Stimulated activated CD4-positive, alpha-beta T cell treated with anti-CD3 and anti-CD28 coated beads, TNF-alpha, amount 100 ng/mL, for 48 hours (primary cell): ENCODE data around the gene FRG2C.
"Not testable (repeated sequence)": the region's sequence is repeated elsewhere in the genome, so short reads cannot be mapped to it uniquely, and the experiment has no call there.

Experiments
- DNase-seq, 3 donors: peaks; one replicate each; pipeline ENCODE4 v3.0.0-alpha.2; 2020; ENCODE audit warnings: low read depth in 3 of 3

The FRG2C gene

DNA sequence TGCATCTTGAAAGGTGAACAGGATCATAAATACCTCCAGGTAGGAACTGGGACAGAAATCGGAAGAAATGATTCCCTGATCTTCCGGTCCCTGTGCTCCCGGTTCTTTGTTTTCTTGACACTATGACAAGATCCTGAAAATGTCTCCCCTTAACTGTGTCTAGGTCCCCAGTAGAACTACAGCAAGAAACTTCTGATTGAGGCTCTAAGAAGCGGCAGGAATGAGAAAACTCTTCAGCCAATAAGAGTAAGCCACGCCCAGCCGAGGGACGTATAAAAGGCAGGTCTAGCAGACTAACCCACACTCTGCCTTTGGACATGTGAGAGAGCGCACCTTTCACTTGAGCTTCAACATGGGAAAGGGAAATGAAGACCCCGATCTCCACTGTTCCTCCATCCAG lies at the start of gene FRG2C:
TSS of gene FRG2C (plus strand) at position 301 of the 400 bp plus-strand sequence. CDS start at position 353, 52 bp downstream.
- not testable (repeated sequence) for DNase-seq

DNA sequence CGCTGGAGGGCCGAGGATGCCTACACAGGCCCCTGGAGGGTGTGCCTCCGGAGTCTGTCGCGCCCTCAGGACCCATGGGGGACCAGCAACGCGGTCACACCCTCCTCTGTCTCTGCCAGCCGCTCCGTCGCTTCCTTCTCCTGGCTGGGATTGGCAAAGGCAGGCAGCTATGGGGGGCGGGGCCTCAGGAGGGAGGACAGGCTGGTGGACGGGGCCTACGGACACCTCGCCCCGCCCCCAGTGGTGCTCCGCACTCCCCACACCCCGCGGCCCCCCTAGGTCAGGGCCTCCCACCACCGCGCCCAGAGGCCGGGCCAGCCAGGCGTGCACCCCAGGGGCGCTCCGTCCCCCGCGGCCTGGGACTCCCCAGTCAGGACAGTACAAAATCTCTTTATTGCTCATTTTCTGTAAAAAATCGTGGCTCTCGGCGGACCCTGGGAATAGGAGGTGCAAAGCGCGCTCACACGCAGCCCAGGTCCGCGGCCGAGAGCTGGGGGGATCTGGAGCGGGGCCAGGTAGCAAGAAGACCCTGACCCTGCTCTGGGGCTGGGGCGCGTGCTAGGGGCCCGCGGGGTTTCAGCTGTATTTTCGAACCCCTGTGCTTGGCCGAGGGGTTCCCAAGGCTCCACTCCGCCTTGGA lies 45.3 kb upstream of the FRG2C start:
- DNase-seq, result not testable (repeated sequence)

DNA sequence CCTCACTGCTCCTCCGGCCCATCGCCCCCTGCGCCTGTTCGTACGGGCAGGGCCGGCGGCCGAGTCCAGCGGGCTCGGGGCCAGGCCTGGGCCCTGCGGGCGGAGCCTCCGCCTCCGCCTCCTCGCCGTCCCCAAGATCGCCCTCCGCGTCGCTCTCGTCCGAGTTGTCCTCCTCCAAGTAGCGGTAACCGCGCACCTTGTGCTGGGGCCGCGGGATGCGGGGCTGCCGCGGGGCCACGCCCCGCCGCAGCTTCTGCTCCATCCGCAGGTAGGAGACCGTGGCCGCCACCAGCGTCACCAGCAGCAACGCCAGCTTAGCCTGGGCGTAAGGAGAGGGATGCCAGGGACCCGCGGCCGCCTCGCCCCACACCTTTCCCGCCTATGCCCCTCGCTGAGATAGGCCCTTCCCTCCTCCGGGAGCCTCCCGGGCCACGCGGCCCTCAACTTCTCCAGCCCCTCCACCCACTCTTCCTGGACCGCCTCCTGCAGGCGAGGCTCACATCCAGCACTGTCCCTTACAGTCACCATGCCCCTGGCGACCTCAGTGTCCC lies 44.6 kb upstream of the FRG2C start:
- DNase-seq, result not testable (repeated sequence)

DNA sequence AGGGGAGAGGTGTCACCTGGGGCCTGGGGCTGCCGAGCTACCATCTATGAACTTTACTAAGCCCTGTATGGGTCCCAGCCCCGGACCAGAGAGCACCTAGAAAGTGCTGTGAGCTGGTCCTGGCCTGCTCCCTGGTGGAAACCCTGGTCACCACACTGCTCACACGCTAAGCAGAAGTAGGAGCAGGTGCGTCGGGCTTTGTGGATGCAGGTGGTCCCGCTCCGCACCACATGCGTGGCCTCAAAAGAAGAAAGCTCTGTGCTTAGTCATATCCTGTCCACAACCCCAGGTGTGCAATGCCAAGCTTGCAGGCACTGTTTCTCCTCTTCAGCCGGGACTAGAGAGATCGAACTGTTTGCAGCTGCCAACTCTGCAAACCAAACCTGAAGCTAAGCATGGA lies 42.4 kb upstream of the FRG2C start:
- DNase-seq, result not testable (repeated sequence)

DNA sequence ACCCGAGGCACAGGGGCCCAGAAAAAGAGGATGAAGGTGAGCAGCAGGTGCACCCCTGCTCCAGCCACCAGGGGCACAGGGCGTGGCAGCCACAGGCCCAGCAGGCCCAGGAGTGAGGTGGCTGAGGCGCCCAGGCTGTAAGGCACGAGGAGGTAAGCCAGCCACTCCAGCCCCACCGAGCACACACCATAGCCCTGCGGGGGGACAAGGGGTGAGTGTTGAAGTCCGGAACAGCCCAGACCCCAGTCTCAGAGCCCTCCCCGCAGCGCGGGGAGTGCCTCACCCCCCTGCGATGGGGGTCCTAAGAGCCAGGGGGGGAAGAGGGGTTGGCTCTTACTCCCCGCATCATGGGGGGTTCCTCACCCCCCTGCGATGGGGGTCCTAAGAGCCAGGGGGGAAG lies 40.5 kb upstream of the FRG2C start:
- not testable (repeated sequence) for DNase-seq

DNA sequence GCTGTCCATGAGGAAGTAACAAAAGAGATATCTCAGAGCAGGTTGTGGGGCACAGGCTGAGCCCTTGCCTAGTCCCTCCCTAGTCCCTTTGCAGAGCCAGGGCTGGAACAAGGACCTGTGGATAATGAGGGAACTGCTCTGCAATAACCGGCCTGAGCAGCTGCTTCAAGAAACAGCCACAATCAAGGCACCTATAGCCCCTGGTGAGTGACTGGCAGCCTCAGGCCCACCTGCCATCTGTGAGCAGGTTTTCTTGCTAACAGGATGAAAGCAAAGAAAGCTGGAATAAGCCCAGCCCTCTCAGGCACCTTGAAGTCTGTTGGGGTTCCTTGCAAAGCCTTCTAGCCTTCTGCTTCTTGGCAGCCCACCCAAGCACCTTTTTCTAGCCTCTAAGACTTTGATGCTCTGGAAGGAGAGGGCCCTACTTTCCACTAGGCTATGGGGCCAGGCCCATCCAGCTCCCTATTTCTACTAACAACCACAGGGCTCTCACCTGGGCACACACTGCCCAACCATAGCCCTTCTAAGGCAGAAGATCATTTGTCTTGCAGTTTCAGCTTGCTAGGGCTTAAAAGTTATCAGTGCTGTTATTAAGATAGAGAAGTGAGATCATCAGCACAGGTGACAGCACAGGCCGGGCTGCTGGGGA lies 33.1 kb upstream of the FRG2C start:
- DNase-seq, result not testable (repeated sequence)

DNA sequence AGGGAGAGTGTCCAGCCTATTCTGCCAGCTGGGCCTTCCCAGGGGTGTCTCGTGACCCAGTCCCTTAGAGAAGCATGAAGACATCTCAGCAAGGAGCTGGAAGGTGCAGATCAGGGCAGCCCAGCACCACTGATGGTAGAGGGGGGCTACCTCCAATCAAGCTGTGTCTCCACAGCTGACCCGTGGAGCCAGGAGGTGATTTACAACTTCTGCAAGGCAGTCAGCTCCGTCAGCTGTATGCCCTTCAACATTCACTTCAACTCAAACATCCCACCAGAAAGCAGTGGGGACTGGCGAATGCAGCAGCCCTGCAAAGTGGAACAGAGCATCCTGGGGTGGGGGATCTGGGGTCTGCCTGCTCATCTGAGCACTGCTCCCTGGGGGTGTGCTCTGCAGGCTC lies 32.6 kb upstream of the FRG2C start:
- DNase-seq, result no peak

DNA sequence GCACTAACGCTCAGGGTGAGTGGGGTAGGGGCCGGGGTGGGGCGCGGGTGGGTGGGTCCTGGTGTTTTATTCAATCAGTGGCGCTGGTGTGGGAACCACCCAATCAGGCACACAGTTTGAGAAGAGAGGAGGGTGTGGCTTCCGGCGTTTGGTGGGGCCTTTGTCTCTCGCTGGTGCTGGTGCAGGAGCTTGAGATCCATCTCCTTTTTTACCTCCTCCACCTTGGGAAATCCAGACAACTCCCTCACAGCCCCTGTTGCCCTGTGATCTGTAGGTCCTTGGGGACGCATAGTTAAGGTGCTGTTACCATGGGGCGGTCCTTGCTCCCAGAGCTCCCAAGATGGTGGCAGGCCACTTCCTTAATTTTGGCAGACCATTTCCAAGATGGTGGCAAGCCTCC lies 25.2 kb upstream of the FRG2C start:
- DNase-seq, result not testable (repeated sequence)

DNA sequence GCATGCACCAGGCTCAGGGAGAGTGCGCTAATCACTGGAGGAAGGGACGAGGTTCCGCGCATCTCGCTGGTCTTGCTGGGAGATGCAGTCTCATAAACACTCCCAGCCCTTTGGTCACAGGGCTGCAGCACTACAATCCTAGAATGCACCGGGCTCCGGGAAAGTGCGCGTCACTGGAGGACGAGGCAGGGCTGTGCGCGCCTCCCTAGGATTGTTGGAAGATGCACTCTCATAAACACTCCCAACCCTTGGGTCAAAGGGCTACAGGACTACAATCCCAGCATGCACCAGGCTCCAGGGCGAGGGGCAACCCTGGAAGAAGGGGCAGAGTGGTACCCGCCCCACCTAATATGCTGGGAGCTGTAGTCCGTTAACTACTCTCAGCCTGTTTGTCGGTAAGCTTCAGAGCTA lies 23.0 kb upstream of the FRG2C start:
- DNase-seq, result peak in 2 of 3 donors; percentile 14 to 43

DNA sequence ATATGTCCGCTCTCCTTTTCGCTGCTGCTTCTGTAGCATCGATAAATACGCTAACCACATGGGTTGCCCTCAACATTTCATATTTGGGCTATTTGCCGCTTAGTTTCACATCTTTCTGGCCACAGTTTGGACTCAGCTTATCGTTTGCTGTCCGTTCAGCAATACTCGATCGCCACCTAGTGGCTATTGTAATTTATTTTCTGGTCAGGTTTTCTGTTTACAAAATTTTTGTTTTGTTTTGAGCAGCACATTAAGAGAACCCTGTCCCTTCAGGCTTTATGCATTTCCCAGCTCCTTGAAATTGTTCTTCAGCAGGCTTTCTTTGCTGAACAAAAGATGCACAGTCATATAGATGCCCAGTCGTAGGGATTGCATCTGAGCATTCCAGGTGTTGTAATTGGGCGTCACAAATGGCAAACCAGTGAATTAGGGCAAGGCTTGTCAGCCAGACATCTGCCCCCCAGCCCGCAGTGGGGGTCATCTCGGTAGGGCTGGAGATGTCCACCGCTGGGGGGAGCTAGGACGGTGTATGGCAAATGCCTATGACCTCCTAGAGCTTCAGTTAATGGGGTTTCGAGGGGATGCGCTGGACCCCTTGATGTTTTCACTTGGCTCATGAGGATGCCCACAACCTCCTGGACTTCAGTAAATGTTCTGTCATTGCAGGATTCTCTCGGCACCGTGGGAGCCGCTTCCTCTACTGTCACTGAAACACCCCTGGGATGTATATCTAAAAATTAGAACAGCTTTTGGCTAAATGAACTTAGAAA lies 20.9 kb upstream of the FRG2C start:
- not testable (repeated sequence) for DNase-seq

DNA sequence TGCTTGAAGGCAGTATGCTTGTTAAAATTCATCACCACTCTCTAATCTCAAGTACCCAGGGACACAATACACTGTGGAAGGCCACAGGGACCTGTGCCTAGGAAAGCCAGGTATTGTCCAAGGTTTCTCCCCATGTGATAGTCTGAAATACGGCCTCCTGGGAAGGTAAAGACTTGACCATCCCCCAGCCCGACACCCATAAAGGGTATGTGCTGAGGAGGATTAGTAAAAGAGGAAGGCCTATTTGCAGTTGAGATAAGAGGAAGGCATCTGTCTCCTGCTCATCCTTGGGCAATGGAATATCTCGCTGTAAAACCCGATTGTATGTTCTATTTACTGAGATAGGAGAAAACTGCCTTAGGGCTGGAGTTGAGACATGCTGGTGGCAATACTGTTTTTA lies 18.6 kb upstream of the FRG2C start:
- DNase-seq, result not testable (repeated sequence)

DNA sequence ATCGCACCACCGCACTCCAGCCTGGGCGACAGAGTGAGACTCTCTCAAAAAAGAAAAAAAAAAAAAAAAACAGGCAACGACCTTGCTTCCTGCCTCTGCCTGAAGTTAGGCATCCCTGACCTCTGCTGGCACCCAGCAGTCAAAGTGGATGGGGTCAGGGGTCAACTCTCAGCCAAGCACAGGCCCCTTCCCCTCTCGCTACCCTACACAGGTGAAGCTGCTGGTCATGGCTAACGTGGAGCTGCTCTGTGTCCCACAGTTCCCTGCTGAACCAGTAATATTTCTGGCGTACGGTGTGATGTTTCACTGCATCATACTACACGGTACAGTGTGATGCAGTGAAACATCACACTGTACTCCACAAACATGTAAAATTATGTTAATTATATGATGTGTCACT lies 13.9 kb upstream of the FRG2C start:
- DNase-seq, result no peak

DNA sequence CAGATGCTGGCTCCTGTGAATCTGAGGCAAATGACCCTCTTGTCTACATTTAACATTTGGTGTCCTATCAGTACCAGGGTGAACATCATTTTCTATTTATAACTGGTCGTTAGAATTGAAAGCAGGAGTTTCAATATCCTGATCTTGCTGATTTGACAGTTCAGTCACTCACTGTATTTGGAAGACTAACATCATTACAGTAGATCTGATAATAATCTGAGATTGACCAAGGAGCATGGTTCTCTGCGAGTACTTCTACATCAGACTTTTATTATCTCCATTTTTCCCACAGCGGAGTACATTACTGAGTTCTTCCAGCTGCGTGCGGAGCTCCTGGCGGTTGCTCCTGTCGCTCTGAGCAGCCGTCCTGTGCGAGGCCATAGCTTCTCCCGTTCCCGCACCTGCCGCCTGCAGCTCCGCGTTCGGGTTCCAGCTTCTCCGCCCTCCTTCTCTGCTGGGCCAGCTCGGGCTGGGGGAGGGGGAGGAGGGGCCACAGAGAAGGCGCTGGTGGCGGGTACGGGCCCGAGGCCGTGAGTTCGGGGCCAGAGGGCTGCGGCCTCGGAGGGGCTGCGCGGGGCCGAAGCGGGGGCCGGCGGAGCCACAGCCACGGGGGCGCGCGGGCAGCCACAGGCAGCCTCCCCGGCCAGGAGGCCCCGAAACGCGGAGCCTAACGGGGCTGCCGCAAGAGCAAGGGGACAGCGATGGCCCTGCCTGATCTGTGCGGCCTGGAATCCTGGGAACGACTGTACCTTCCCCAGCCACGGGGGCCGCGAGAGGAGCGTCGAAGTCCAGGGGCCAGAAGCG lies 8.8 kb upstream of the FRG2C start:
- not testable (repeated sequence) for DNase-seq

DNA sequence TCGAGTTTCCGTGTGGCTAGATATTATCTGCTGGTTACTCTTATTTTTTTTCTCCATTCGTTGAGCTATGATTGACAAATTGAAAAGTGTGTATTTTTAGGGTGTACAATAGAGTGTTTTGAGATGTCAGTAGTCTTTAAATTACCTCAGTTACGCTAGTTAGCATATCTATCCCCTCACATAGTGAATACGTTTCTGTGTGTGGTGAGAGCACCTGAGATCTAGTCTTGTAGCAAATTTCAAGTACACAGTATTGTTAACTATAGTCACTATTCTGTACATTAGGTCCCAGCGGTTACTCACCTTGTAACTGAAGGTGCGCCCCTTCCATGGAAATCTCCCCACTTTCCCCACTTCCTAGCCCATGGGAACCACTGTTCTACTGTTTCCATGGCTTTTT lies 8.2 kb upstream of the FRG2C start:
- DNase-seq, result not testable (repeated sequence)

DNA sequence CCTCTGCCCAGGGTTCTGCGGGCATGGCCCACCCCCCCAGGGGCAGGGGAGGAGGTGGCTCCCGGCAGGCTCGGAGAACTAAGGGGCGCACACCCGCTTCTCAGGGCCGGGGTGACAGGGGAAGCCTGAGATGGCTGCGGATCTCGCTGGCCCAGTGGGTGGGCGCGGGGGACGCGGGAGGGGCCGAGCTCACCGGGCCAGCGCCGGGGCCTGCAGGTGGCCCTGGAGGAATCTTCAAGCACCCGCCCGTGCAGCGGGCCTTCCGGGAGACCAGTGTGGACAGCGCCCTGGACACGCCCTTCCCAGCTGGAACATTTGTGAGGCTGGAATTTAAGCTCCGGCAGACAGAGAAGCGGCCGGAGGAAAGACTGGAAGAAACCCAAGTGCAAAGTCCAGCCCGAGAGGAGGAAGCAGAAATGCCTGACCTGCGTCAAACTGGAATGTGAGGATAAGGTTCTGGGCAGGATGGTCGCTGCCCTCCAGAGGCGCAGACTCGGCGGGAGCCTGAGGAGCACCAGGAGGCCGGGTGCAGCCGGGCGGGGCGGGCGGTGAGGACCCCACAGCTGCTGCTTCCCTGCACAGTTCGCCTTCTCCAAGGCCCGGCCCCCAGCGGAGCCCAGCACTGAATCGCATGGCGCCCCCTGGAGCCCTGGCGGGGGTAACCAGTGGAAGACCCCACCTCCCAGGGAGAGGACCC lies 5.6 kb upstream of the FRG2C start:
- not testable (repeated sequence) for DNase-seq

DNA sequence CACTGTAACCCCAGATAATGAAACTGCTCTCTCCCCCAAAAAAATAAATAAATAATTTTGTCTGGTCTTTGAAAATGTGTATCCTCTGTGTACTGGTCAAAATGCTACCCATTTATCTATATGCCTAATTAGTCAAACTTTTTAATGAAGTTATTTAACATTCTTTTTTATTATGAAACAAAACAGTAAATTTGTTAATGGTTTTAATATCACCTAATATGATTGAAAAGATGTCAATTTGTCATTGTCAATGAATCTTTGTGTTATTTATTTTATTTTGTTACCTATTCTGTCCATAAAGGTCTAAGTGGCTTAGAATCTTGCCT lies 5.1 kb upstream of the FRG2C start:
- not testable (repeated sequence) for DNase-seq

DNA sequence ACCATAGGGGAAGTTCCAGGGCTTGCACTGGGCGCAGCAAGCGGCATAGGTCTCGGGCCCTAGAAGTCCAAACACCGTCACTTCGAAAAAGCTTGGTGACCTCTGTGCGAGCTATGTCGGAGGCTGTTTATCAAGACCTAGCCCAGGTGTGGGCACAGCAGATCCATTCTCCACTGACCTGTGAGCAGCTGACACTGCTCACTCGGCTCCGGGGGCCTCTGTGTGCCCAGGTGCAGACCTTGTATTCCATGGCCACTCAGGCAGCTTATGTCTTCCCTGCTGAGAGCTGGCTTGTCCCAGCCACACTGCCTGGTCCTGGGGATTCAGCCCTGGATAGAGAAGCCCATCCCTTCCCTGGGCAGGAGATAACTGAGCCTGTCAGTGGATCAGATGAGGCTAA lies 1.5 kb downstream of the FRG2C start:
- DNase-seq, result not testable (repeated sequence)

DNA sequence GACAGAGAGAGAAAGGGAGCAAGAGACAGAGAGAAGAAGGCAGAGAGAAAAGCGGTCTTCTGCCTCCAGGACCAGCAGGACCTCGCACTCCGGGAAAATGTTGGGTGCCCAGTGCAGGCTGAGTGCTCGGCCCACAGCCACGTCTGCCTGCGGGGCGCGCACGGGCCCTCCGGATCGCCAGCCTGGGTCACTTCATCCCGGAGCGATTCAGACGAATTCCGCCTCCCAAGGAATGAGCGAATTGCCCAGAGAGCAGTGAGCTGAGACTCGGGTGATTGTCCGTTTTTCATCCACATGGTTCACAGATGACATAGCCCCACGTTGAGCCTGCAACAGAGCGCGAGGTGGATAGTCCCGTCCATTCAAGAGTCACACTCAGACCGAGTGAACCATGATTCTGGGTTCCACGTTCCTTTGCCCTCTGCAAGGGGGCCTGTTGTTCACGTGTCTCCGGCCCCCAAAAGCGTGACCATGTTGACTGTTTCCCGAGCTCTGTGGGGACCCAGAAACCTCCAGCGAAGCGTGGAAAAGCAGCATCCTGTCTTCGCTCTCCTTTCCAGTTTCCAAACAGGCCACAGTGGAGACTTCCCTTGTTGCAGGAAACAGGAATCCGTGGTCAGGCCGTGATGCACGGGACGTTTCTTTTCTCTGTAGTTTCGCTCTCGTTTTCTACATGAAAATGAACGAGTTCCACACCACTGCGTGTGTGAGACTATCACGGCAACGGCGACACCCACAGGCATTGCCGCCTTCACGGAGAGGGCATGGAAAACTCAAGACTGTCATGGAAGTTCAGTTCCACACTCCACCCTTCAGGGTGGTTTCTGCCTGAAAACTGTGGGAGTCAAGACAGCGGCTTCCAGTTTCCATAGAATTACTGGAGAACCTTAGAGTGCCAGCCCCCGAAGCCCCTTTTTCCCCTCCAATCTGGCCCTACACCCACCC lies 3.9 kb downstream of the FRG2C start:
- DNase-seq, result not testable (repeated sequence)

DNA sequence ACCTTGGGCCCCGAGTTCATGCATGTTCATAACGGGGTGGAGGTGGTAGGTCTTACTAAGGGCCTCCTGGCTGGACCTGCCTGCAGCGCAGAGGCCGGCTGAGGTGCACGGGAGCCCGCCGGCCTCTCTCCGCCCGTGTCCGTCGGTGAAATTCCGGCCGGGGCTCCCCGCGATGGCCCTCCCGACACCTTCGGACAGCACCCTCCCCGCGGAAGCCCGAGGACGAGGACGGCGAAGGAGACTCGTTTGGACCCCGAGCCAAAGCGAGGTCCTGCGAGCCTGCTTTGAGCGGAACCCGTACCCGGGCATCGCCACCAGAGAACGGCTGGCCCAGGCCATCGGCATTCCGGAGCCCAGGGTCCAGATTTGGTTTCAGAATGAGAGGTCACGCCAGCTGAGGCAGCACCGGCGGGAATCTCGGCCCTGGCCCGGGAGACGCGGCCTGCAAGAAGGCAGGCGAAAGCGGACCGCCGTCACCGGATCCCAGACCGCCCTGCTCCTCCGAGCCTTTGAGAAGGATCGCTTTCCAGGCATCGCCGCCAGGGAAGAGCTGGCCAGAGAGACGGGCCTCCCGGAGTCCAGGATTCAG lies 4.7 kb downstream of the FRG2C start:
- not testable (repeated sequence) for DNase-seq
